ENCODE results near the gene GRM2.
"Not testable (repeated sequence)": the region's sequence is repeated elsewhere in the genome, so short reads cannot be mapped to it uniquely, and the experiment has no call there.

The GRM2 gene

DNA sequence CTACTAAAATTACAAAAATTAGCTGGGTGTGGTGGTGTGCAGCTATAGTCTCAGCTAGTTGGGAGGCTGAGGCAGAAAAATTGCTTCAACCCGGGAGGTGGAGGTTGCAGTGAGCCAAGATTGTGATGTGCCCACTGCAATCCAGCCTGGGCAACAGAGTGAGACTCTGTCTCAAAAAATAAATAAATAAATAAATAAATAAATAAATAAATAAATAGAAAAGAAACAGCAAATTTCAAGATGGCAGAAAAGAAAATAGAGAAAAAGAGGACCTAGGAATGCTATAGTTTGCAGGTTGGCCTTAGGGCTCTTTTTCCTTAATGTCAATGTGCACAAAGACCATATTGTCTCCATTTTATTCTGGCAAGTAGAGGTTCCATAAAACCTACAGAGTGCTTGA lies 44.0 kb downstream of the GRM2 start:
- Mint-ChIP-seq H3K4me3 (no peak overlapping the region), H3K4me1 (peaks cover 30% of the 10 kb centered on the region), H3K27ac (no peak overlapping the region), H3K36me3 (peaks cover 4% of the 10 kb centered on the region), H3K27me3 (peaks cover 10% of the 10 kb centered on the region), H3K9me3 (peaks cover 8% of the 10 kb centered on the region)
- ATAC-seq, result no peak

GRCh38 chr3:51751287-51751686 lies 44.4 kb downstream of the GRM2 start:
- Mint-ChIP-seq H3K36me3 (peaks cover 4% of the 10 kb centered on the region), H3K9me3 (peaks cover 11% of the 10 kb centered on the region), H3K27me3 (peaks cover 14% of the 10 kb centered on the region), H3K4me3 (no peak overlapping the region), H3K27ac (no peak overlapping the region), H3K4me1 (peaks cover 30% of the 10 kb centered on the region)
- ATAC-seq, result no peak

GRCh38 chr3:51753763-51754750 lies 47.2 kb downstream of the GRM2 start:
- H3K9me3 Mint-ChIP-seq, result peaks cover 15% of the 10 kb centered on the region
- peaks cover 30% of the 10 kb centered on the region for H3K4me1 Mint-ChIP-seq
- H3K4me3 Mint-ChIP-seq, H3K27ac Mint-ChIP-seq, H3K36me3 Mint-ChIP-seq, ATAC-seq: not testable (repeated sequence)
- peaks cover 27% of the 10 kb centered on the region for H3K27me3 Mint-ChIP-seq

DNA sequence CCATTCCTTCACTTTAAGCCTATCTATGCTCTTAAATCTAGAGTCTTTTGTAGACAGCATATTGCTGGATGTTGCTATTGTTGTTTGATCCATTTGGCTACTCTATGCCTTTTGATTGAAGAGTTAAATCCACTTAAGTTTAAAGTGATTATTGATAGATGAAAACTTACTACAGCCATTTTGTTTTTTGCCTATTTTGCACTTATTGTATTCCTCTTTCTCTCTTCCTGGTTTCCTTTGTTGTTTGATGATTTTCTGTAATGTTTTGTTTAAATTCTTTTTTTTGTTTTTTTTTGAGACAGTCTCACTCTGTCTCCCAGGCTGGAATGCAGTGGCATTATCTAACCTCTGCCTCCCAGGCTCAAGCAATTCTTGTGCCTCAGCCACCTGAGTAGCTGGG lies 52.3 kb downstream of the GRM2 start:
- Mint-ChIP-seq H3K4me1 (peaks cover 10% of the 10 kb centered on the region), H3K9me3 (peaks cover 27% of the 10 kb centered on the region)

More for the DNA sequence above, 52.3 kb downstream of the GRM2 start:
- Mint-ChIP-seq H3K27ac (no peak overlapping the region), H3K36me3 (peaks cover 16% of the 10 kb centered on the region), H3K4me3 (no peak overlapping the region), H3K27me3 (peaks cover 47% of the 10 kb centered on the region)
- no peak for ATAC-seq

Data from stimulated activated memory B cell treated with anti-CD40 and anti-IgM and Interleukin-4, amounts not matched to agents 10 μg/mL and 1 μg/mL and 100 μg/mL, for 72 hours (primary cell).